Activated CD4-positive, alpha-beta T cell treated with anti-CD3 and anti-CD28 coated beads, Interleukin-2, amount 10 ng/mL, durations not matched to agents 7 days and 5 days (primary cell): ENCODE measurements around the gene FERMT2. TPM values are rescaled to one million over a fixed set of nuclear protein-coding genes. Genes with fewer than 3 reads are reported as not detected.

Experiments used
- CTCF ChIA-PET: fragments of 350-600 bp; sonication (Branson Sonifier 250); formaldehyde crosslinking; loops from one replicate; lab custom pipeline; 2021; ENCODE audit warnings: antibody characterized with exemption; lab: Charles Lee
- POLR2A ChIA-PET: fragments of 350-600 bp; sonication (Branson Sonifier 250); formaldehyde crosslinking; loops from one replicate; lab custom pipeline; 2021; ENCODE audit warnings: antibody characterized with exemption; lab: Charles Lee
- DNase-seq: peaks from one replicate; pipeline ENCODE4 v3.0.0-alpha.2; 2020
- H3K27ac Mint-ChIP-seq: one replicate; pipeline ENCODE4 v1.8.0; 2021; ENCODE audit warnings: mild to moderate bottlenecking, moderate library complexity, mixed read lengths
- H3K27me3 Mint-ChIP-seq: one replicate; pipeline ENCODE4 v1.8.0; 2021; ENCODE audit warnings: mixed read lengths
- H3K36me3 Mint-ChIP-seq: one replicate; pipeline ENCODE4 v1.8.0; 2021; ENCODE audit warnings: low read depth, mixed read lengths
- H3K4me1 Mint-ChIP-seq: one replicate; pipeline ENCODE4 v1.8.0; 2021; ENCODE audit warnings: mixed read lengths
- H3K4me3 Mint-ChIP-seq: one replicate; pipeline ENCODE4 v1.8.0; 2021; ENCODE audit warnings: mild to moderate bottlenecking, moderate library complexity, mixed read lengths
- H3K9me3 Mint-ChIP-seq: one replicate; pipeline ENCODE4 v1.8.0; 2021; ENCODE audit warnings: mixed read lengths
- total RNA-seq, 2 experiments: library from RNA; stranded (reverse); gene quantifications; one replicate each; pipeline ENCODE4 v1.2.3, GENCODE V29; 2021

The FERMT2 gene
- total RNA-seq, 2 experiments from 2014 or later, result 0.25 to 0.40 TPM

- Mint-ChIP-seq H3K27ac (no peak overlapping the region), H3K36me3 (no peaks in the 10 kb centered on the region), H3K4me1 (no peaks in the 10 kb centered on the region), H3K27me3 (peaks cover 8% of the 10 kb centered on the region), H3K9me3 (no peaks in the 10 kb centered on the region), H3K4me3 (no peak overlapping the region)
- ChIA-PET POLR2A (no interaction called here), CTCF (no interaction called here)
- DNase-seq, result no peak
Observed at GRCh38 chr14:52821805-52822250, 129.0 kb downstream of the FERMT2 start.

DNA sequence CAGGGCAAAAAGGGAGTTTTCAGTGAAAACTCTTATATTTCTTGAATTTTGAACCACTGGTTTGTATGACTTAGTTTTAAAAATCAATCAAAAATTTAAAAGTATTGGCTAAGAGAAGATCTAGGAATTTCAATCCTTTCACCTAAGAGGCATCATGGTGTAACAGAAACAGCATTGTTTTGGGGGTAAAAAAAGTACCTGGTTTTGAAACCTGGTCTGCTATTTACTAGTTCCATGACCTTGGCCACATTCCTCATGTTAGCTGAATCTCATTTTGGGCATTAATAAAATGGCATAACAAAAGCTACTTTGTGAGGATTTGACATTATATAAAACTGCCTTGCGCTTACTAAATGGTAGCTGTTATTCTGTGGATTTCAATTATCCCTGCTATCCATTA is 142.7 kb downstream of the FERMT2 start:
- ChIA-PET POLR2A (no interaction called here), CTCF (interaction anchor here (1.1 kb wide), 1 partner anchor 13 kb away, joined by 3 read pairs; no protein-coding TSS in a partner anchor)
- Mint-ChIP-seq H3K27ac (no peak overlapping the region), H3K4me3 (no peak overlapping the region), H3K4me1 (peaks cover 2% of the 10 kb centered on the region), H3K9me3 (no peaks in the 10 kb centered on the region), H3K36me3 (no peaks in the 10 kb centered on the region), H3K27me3 (no peaks in the 10 kb centered on the region)
- no peak for DNase-seq

Other genes with a start within 250 kb of the FERMT2 start
- gene PSMC6, start 243.8 kb downstream of the FERMT2 start, total RNA-seq, result 10 to 100 TPM; 75.4 to 85.5 TPM
- 10 to 100 TPM; 20.7 to 24.4 TPM for gene STYX, start 220.9 kb downstream of the FERMT2 start, total RNA-seq
- gene GNPNAT1, start 159.4 kb downstream of the FERMT2 start, total RNA-seq, result 10 to 100 TPM; 13.3 to 15.8 TPM
- gene DDHD1, start 202.3 kb upstream of the FERMT2 start, total RNA-seq, result 10 to 100 TPM; 53.8 to 58.0 TPM